GM12872 (cell line): Measurements from ENCODE around the gene SVOPL.

Experiments
- CTCF ChIP-seq: IDR thresholded peaks from 3 replicates; pipeline ENCODE4 v1.5.1; 2011; ENCODE audit warnings: low read depth, mild to moderate bottlenecking, low read length, moderate library complexity; ENCODE audit not compliant: insufficient read depth

SVOPL gene

DNA sequence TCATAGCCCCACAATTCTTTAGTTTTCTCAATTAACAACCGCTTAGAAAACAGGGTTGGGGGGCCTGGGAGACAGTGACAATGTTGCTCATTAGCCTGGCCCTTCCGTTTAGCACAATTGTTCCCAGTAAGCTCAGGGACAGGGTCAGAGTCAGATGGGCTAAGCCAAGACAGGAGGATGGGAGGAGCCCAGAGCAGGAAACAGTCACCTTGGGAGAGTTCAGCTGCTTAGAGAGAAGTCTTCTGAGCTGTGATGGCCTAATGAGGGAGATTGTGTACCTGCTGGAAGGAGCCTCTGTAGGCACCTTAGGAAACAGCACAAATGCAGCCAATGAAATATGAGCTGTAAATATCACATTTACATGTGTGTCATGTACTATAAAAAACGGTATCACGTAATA lies 35.9 kb downstream of the SVOPL start:
- no peak for TF ChIP-seq CTCF

DNA sequence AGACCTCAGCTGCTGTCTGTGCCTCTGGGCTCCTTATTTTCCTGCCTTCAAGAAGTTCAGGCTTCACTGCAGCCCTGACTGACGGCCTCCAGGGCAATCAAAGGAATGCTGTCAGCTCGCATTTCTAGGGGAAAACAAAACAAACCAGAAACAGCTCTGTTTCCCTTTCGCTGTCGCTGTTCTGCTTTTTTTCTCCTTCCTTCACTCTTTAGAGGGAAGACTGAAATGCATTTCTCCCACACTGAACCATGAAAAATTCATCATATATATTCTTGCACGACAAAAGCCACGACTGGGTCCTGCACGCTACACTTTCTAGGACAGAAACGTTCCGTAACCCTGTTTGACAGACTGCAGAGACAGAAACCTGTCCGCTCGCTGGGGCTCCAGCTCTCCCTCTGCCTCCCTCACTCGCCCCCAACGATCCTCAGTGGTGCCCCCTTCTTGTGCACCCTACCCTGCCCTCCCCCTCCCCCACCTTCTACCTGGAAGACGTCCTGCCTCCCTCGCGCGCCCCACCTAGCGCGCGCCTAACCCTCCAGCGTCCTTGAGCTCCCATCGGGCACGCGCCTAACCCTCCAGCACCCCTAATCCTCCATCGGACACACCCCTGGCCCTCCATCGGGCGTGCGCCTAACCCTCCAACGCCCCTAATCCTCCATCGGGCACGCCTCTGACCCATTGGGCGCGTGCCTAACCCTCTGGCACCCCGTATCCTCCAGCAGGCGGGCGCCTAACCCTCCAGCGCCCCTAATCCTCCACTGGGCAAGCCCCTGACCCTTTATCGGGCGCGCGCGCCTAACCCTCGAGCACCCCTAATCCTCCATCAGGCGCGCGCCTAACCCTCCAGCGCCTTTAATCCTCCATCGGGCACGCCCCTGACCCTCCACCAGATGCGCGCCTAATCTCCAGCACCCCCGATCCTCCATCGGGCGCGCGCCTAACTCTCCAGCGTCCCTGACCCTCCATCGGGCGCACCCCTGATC lies 37.1 kb downstream of the SVOPL start:
- TF ChIP-seq CTCF = no peak

DNA sequence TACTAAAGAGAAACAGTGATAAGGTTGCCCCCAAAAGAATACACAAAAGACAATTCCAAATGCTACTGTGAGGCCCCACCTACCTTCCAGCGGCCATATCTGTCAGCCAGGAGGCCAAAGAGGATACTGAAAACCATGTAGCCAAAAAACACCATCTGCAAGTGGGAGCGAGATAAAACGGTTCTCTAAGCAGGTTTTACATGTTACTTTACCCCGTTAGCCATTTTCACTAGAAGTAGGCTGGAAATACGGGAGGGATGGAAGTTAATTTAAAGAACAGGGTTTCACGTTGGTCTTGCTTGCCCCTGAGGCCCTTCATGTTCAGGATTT lies 38.2 kb downstream of the SVOPL start:
- TF ChIP-seq CTCF = no peak

- TF ChIP-seq CTCF = no peak
These were observed 38.8 kb downstream of the SVOPL start for GRCh38 chr7:138662076-138662990.

GRCh38 chr7:138661069-138661635 lies 40.0 kb downstream of the SVOPL start:
- TF ChIP-seq CTCF = no peak

GRCh38 chr7:138658889-138659288 lies 42.3 kb downstream of the SVOPL start:
- TF ChIP-seq CTCF = no peak

DNA sequence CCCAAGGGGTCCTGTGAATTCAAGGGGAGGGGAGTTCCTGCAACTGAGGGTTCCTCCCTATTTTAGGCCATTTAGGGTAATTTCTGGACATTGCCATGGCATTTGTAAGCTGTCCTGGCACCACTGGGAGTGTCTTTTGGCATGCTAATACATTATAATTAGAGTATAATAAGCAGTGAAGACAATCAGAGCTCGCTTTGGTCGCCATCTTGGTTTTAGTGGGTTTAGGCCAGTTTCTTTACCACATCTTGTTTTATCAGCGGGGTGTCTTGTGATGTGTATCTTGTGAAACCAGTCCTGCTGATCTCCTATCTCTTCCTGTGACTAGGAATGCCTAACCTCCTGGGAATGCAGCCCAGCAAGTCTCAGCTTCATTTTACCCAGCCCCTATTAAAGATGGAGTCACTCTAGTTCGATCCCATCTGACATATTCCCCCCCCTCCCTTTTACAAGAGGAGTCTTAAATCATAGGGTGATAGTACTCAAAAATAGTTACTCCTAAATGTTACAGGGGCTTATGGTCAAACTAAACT lies 43.2 kb downstream of the SVOPL start:
- TF ChIP-seq CTCF = no peak
